IPS-15b (cell line): ENCODE results near the gene RBMS2.
A peak's percentile ranks its signal among the peaks of the same experiment; 100 is the strongest.

Experiments used
- H3K27me3 ChIP-seq: one replicate; pipeline ENCODE4 v1.6.1; 2013; ENCODE audit warnings: low read length; ENCODE audit not compliant: control insufficient read depth, insufficient read depth
- H3K36me3 ChIP-seq: one replicate; pipeline ENCODE4 v1.6.1; 2013; ENCODE audit warnings: low read length; ENCODE audit not compliant: control insufficient read depth, insufficient read depth
- H3K4me1 ChIP-seq: one replicate; pipeline ENCODE4 v1.6.1; 2013; ENCODE audit warnings: mild to moderate bottlenecking, low read length; ENCODE audit not compliant: control insufficient read depth, insufficient read depth
- H3K4me3 ChIP-seq: one replicate; pipeline ENCODE4 v1.5.1; 2013; ENCODE audit warnings: low read depth, low read length
- H3K9ac ChIP-seq: one replicate; pipeline ENCODE4 v1.6.1; 2013; ENCODE audit warnings: low read depth, mild to moderate bottlenecking, low read length
- H3K9me3 ChIP-seq: one replicate; pipeline ENCODE4 v1.6.1; 2013; ENCODE audit warnings: mild to moderate bottlenecking, low read length; ENCODE audit not compliant: control insufficient read depth, insufficient read depth

Gene RBMS2

DNA sequence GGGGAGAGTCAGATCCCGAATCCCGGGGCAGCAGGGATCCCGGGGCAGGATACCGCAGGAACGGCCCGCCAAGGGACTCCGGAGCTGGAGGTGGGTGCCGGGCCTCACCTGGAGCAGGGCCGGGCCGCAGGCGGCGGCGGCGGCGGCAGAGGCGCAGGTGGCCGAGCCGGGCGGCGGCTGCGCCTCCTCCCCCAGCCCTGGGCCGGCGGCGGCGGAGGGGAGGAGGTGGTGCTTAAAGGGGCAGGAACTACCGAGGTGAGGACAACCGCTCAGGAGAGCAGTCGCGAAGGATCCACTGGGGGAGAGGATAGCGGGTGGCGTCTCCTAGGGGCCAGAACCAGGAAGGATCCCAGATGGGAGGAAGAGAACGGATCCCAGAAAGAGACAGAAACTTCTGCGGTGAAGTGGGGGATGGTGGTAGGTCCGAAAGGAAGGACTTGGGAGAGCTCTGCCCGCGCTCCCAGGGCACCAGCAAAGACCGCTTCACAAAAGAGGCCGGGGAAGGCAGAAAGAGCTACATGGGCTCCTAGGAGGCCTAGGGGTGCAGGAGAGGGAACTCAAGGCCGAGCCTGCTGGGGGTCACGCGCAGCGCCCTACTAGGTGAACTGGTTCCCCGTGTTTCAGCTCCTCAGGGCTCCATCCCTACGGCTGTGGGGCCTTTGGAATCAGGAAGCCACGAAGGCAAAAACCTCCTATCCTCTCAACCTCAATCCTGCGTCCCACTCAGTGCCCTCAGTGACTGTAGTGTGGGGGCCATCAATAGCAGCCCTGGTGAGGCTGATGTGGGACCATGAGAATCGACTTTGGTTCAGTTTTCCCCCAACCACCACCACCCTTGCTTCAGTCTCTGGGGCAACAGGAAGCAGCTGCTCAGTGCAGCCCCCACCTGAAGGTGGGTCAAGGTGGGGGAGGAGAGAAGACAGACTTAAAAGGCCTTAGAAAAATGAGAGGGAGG is 113.5 kb downstream of the RBMS2 start:
- Histone ChIP-seq H3K27me3 (no peaks in the 10 kb centered on the region), H3K4me1 (peaks cover 21% of the 10 kb centered on the region), H3K4me3 (peak overlapping the region; percentile 93), H3K36me3 (peaks cover 23% of the 10 kb centered on the region), H3K9ac (peak overlapping the region; percentile 81), H3K9me3 (no peaks in the 10 kb centered on the region)

DNA sequence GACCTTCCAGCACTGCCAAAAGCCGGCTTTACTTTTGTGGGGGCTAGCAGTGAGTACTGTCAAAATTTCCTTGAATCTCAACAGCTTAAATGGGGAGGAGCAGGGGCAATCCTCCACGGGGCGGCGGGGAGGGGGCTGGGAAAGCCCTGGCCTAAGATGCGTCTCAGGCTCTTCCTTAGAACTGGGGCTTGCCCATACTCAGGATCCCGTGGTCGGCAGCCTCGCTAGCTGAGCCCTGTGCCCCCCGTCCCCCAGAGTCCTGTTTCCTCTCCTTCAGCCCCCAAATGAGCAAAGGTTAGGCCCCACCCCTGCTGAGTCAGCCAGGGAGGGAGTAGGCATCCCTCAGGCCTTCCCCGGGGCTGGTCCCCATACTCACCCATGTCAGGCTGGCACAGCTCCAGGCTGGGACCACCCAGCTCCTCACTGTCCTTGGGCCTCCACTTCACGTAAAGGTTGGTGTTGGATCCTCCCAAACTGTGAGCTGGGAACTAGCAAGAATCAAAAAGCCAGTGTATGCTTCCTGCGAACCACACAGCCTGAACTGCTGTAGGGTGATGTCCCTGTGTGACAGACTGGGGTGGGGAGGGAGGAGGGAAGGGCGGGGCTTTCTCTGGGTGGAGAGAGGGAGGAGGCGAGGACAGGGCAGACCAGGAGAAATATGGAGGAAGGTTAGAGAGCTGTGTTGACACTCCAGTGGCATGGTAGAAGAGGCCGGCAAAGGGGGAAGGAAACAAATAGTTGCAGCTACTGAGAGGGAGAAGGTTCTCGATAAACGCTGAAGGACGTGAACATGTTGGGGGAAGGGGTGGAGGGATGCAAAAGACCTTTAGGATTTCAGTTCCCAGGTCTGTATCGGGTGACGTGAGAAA is 114.4 kb downstream of the RBMS2 start:
- no peak overlapping the region for H3K9ac ChIP-seq
- H3K4me1 ChIP-seq: peaks cover 18% of the 10 kb centered on the region
- peak overlapping the region; percentile 93 for H3K4me3 ChIP-seq
- H3K27me3 ChIP-seq: no peaks in the 10 kb centered on the region
- peaks cover 25% of the 10 kb centered on the region for H3K36me3 ChIP-seq
- no peaks in the 10 kb centered on the region for H3K9me3 ChIP-seq

GRCh38 chr12:56636675-56637540 is 115.3 kb downstream of the RBMS2 start:
- Histone ChIP-seq H3K9me3 (no peaks in the 10 kb centered on the region), H3K36me3 (peaks cover 33% of the 10 kb centered on the region), H3K4me3 (peak overlapping the region; percentile 93), H3K4me1 (peaks cover 13% of the 10 kb centered on the region), H3K9ac (no peak overlapping the region), H3K27me3 (no peaks in the 10 kb centered on the region)

DNA sequence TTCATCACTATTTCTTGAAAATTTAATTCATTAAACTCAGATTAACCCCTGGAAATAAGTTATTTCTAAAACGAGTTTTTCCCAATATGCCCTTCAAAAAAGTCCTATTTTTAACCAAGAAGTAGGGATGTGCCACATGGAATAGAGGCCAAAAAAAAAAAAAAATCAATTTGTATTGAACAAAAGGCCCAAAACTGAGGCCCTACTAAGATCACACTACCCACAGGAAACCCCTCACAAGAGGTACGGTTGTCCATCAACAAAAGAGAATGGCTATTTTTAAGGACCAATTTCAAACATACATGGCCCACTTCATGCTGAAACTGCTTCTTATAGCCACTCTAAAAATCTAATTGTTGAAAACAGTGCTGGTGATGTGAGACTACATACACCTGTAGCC is 116.0 kb downstream of the RBMS2 start:
- Histone ChIP-seq H3K4me3 (no peak overlapping the region), H3K4me1 (peaks cover 9% of the 10 kb centered on the region), H3K9ac (no peak overlapping the region), H3K36me3 (peaks cover 40% of the 10 kb centered on the region), H3K27me3 (no peaks in the 10 kb centered on the region), H3K9me3 (no peaks in the 10 kb centered on the region)

- H3K36me3 ChIP-seq: peaks cover 61% of the 10 kb centered on the region
- H3K27me3 ChIP-seq: no peaks in the 10 kb centered on the region
- no peak overlapping the region for H3K9ac ChIP-seq
- no peaks in the 10 kb centered on the region for H3K9me3 ChIP-seq
- no peak overlapping the region for H3K4me3 ChIP-seq
- H3K4me1 ChIP-seq: peaks cover 2% of the 10 kb centered on the region
These were observed 119.6 kb downstream of the RBMS2 start for GRCh38 chr12:56641219-56641618.

DNA sequence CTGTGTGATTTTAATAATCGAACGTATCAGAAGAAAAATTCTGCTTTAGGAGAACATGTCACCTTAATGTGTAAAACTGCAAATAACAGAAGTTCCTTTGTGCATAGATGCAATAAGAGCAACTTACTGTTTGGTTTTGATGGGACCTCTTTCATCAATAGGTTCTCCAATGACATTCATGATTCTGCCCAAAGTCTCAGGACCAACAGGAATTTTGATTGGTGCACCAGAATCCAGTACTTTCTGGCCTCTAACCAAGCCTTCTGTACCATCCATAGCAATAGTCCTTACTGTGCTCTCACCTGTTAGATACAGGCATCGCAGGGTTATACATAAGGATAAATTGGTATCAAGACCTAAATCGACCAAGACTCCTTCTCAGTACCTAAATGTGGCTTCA is 123.0 kb downstream of the RBMS2 start:
- Histone ChIP-seq H3K27me3 (no peaks in the 10 kb centered on the region), H3K9me3 (no peaks in the 10 kb centered on the region), H3K9ac (peak overlapping the region; percentile 100), H3K4me3 (peak overlapping the region; percentile 98), H3K36me3 (peaks cover 42% of the 10 kb centered on the region), H3K4me1 (peaks cover 5% of the 10 kb centered on the region)

DNA sequence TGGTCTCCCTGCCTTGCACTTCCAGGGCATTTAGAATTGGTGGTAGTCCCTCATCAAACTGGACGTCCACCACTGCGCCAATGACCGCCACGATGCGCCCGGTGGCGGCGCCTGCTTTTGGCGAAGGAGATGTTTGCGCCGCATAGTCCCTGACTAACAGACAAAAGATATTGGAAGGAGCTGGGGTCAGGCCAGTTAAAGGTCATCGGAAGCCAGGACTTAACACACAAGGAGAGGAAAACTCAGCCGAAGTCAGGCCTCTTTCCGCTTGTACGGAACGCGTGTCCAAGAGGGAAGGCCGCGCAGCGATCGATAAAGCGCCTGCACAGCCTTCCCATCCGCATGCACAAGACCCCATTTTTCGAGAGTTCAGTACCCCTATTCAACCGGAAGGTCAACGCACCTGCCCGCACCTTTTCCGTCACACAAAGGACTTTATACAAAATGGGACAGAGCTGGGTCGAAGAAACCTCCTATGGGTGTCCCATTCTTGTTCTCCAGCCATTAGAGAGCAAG is 123.6 kb downstream of the RBMS2 start:
- peaks cover 38% of the 10 kb centered on the region for H3K36me3 ChIP-seq

More for the DNA sequence above, 123.6 kb downstream of the RBMS2 start:
- H3K4me1 ChIP-seq: peaks cover 5% of the 10 kb centered on the region
- H3K9me3 ChIP-seq: no peaks in the 10 kb centered on the region
- H3K4me3 ChIP-seq: peak overlapping the region; percentile 98
- peak overlapping the region; percentile 100 for H3K9ac ChIP-seq
- H3K27me3 ChIP-seq: no peaks in the 10 kb centered on the region
